OCI-LY1 (cell line): ENCODE measurements around the gene BMPR1B.

Experiments
- H2AFZ ChIP-seq: fragments of 200-600 bp; sonication (generic), shearing (Covaris generic); 2 replicates; pipeline ENCODE4 v1.6.0; 2014; ENCODE audit warnings: antibody characterized with exemption, mild to moderate bottlenecking, low read length
- H3F3A ChIP-seq: fragments of 200-600 bp; sonication (generic), shearing (Covaris generic); 2 replicates; pipeline ENCODE4 v1.6.0; 2014; ENCODE audit warnings: mild to moderate bottlenecking, antibody characterized with exemption, low read length, moderate library complexity; ENCODE audit not compliant: insufficient read depth
- H3K27ac ChIP-seq: fragments of 200-600 bp; sonication (generic); 2 replicates; pipeline ENCODE4 v1.5.1; 2014; ENCODE audit warnings: low read length, mixed run types, mild to moderate bottlenecking, low read depth; ENCODE audit not compliant: poor library complexity, severe bottlenecking
- H3K27me3 ChIP-seq: fragments of 200-600 bp; sonication (generic); 2 replicates; pipeline ENCODE4 v1.6.0; 2014; ENCODE audit warnings: antibody characterized with exemption, mild to moderate bottlenecking, low read length, moderate library complexity; ENCODE audit not compliant: insufficient read depth
- H3K36me3 ChIP-seq: fragments of 200-600 bp; sonication (generic); 2 replicates; pipeline ENCODE4 v1.6.1; 2014; ENCODE audit warnings: mild to moderate bottlenecking, antibody characterized with exemption, low read length, moderate library complexity, mixed read lengths; ENCODE audit not compliant: insufficient read depth
- H3K4me1 ChIP-seq: fragments of 200-600 bp; sonication (generic); 2 replicates; pipeline ENCODE4 v1.5.1; 2014; ENCODE audit warnings: mild to moderate bottlenecking, low read length, moderate library complexity; ENCODE audit not compliant: insufficient read depth, severe bottlenecking
- H3K4me2 ChIP-seq: fragments of 200-600 bp; sonication (generic), shearing (Covaris generic); 2 replicates; pipeline ENCODE4 v1.6.1; 2014; ENCODE audit warnings: low read length
- H3K4me3 ChIP-seq: fragments of 200-600 bp; sonication (generic); 2 replicates; pipeline ENCODE4 v1.5.1; 2014; ENCODE audit warnings: low read length, low read depth, mild to moderate bottlenecking, mixed read lengths; ENCODE audit not compliant: poor library complexity, severe bottlenecking
- H3K79me2 ChIP-seq: fragments of 200-600 bp; shearing (Covaris generic); 2 replicates; pipeline ENCODE4 v1.6.1; 2016; ENCODE audit warnings: mixed run types, low read length, mixed read lengths; ENCODE audit not compliant: insufficient read depth
- H3K9ac ChIP-seq: fragments of 200-600 bp; sonication (generic), shearing (Covaris generic); 2 replicates; pipeline ENCODE4 v1.6.1; 2014; ENCODE audit warnings: mild to moderate bottlenecking, low read length, mixed read lengths
- H3K9me2 ChIP-seq: fragments of 200-600 bp; sonication (generic), shearing (Covaris generic); 2 replicates; pipeline ENCODE4 v1.6.1; 2014; ENCODE audit warnings: low read depth, mild to moderate bottlenecking, low read length, mixed read lengths
- H3K9me3 ChIP-seq: fragments of 200-600 bp; shearing (Covaris generic); 2 replicates; pipeline ENCODE4 v1.6.1; 2014; ENCODE audit warnings: low read length, mixed read lengths
- H4K20me1 ChIP-seq: fragments of 200-600 bp; sonication (generic), shearing (Covaris generic); 2 replicates; pipeline ENCODE4 v1.6.0; 2016; ENCODE audit warnings: mild to moderate bottlenecking, low read length; ENCODE audit not compliant: insufficient read depth
- CTCF ChIP-seq: fragments of 200-600 bp; sonication (generic), shearing (Covaris generic); IDR thresholded peaks from 2 replicates; pipeline ENCODE4 v1.5.1; 2017; ENCODE audit warnings: mild to moderate bottlenecking, antibody characterized with exemption, low read length, moderate library complexity, mixed read lengths
- EZH2 ChIP-seq: fragments of 200-600 bp; sonication (generic), shearing (Covaris generic); IDR thresholded peaks from 2 replicates; pipeline ENCODE4 v1.8.0; 2017; ENCODE audit warnings: borderline replicate concordance, mixed run types, mild to moderate bottlenecking, antibody characterized with exemption, low read length, moderate library complexity, mixed read lengths

The BMPR1B gene

DNA sequence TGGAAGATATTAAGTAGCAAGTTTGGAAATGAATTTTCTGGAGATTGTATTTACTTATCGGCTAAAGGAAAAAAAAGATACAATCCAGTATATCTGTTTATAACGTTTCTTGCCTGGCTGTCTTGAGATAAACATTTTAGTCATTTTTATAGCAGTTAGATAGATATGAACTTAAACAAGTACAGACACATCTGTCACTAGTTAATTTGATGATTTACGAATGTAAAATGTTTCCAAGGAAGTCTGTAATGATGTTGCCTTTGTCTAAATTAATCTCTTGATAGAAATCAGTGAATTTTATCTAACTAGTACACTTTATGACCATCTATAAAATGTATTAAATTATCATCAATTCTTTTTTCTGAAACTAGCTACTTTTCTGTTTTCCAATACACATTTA is 5.7 kb downstream of the BMPR1B start:
- Histone ChIP-seq H3K27ac (no peak overlapping the region), H2AFZ (no peak overlapping the region), H3K4me2 (no peak overlapping the region), H3K9me2 (no peaks in the 10 kb centered on the region), H3F3A (no peaks in the 10 kb centered on the region), H3K4me1 (peaks cover 5% of the 10 kb centered on the region), H3K9ac (no peak overlapping the region), H3K36me3 (no peaks in the 10 kb centered on the region), H3K79me2 (no peaks in the 10 kb centered on the region), H4K20me1 (no peaks in the 10 kb centered on the region), H3K27me3 (no peaks in the 10 kb centered on the region), H3K9me3 (no peaks in the 10 kb centered on the region), H3K4me3 (no peak overlapping the region)
- no peak for TF ChIP-seq CTCF
- TF ChIP-seq EZH2: no peak

DNA sequence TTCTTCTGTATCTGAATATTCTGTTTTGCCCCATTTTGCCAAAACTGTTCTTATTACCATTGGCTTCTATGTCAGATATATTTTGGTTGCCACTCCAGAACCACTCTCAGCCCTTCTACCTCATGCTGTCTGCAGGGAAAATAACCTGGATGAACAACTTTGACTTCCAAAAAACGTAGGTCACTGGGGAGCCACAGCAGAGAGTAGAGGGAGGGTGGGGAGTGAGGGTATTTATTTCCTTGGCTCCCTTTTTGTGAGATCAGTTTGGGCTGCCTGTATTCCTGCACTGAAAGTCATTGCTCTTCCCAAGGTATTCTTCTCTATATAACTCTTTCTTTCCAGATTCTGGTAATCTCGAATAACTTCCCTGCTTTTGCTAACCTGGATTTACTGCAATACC is 6.3 kb downstream of the BMPR1B start:
- no peaks in the 10 kb centered on the region for H3K9me3 ChIP-seq
- no peaks in the 10 kb centered on the region for H3K79me2 ChIP-seq
- no peaks in the 10 kb centered on the region for H3K9me2 ChIP-seq
- H3K4me1 ChIP-seq: peaks cover 5% of the 10 kb centered on the region
- H2AFZ ChIP-seq: no peak overlapping the region
- H3K9ac ChIP-seq: no peak overlapping the region
- no peak overlapping the region for H3K4me3 ChIP-seq
- TF ChIP-seq EZH2: no peak
- H3K4me2 ChIP-seq: no peak overlapping the region
- H4K20me1 ChIP-seq: no peaks in the 10 kb centered on the region
- no peaks in the 10 kb centered on the region for H3K36me3 ChIP-seq
- no peaks in the 10 kb centered on the region for H3F3A ChIP-seq
- H3K27me3 ChIP-seq: no peaks in the 10 kb centered on the region
- H3K27ac ChIP-seq: no peak overlapping the region

- H3K27me3 ChIP-seq: no peaks in the 10 kb centered on the region
- H3K9ac ChIP-seq: no peak overlapping the region
- H3K9me3 ChIP-seq: no peaks in the 10 kb centered on the region
- TF ChIP-seq CTCF (no peak), EZH2 (no peak)
- H3K4me2 ChIP-seq: no peak overlapping the region
- H4K20me1 ChIP-seq: no peaks in the 10 kb centered on the region
- no peaks in the 10 kb centered on the region for H3K36me3 ChIP-seq
- H3K27ac ChIP-seq: no peak overlapping the region
- H3F3A ChIP-seq: no peaks in the 10 kb centered on the region
- H2AFZ ChIP-seq: no peak overlapping the region
- H3K79me2 ChIP-seq: no peaks in the 10 kb centered on the region
- no peaks in the 10 kb centered on the region for H3K9me2 ChIP-seq
- H3K4me1 ChIP-seq: peaks cover 5% of the 10 kb centered on the region
- H3K4me3 ChIP-seq: no peak overlapping the region
Observed at GRCh38 chr4:94765174-94765573, 7.4 kb downstream of the BMPR1B start.

GRCh38 chr4:94765648-94766047 is 7.9 kb downstream of the BMPR1B start:
- Histone ChIP-seq H3K4me2 (no peak overlapping the region), H3K4me3 (no peak overlapping the region), H3K4me1 (peaks cover 5% of the 10 kb centered on the region), H4K20me1 (no peaks in the 10 kb centered on the region), H3K79me2 (no peaks in the 10 kb centered on the region), H3K9ac (no peak overlapping the region), H3K9me3 (no peaks in the 10 kb centered on the region), H3F3A (no peaks in the 10 kb centered on the region), H3K27me3 (no peaks in the 10 kb centered on the region), H3K27ac (no peak overlapping the region), H3K36me3 (no peaks in the 10 kb centered on the region), H2AFZ (no peak overlapping the region), H3K9me2 (no peaks in the 10 kb centered on the region)
- TF ChIP-seq CTCF: no peak
